HG03175 (cell line): Measurements from ENCODE around the gene PEX5.
"Not testable (repeated sequence)": the region's sequence is repeated elsewhere in the genome, so short reads cannot be mapped to it uniquely, and the experiment has no call there.

Experiments used
- ATAC-seq: cut with Tn5 transposase; IDR thresholded peaks from one replicate; pipeline ENCODE4 v1.9.1; 2021; ENCODE audit warnings: mild to moderate bottlenecking, moderate library complexity; ENCODE audit not compliant: unreplicated experiment

The PEX5 gene

GRCh38 chr12:7210642-7211151, 21.2 kb downstream of the PEX5 start:
- no peak for ATAC-seq

GRCh38 chr12:7212678-7213077, 23.2 kb downstream of the PEX5 start:
- no peak for ATAC-seq

- not testable (repeated sequence) for ATAC-seq
Measured at GRCh38 chr12:7213745-7214144, 24.3 kb downstream of the PEX5 start.

GRCh38 chr12:7217475-7218069, 28.1 kb downstream of the PEX5 start:
- no peak for ATAC-seq

- ATAC-seq = no peak
Measured at GRCh38 chr12:7219599-7220243, 30.2 kb downstream of the PEX5 start.

GRCh38 chr12:7221486-7221885, 32.0 kb downstream of the PEX5 start:
- no peak for ATAC-seq

GRCh38 chr12:7229741-7230140, 40.3 kb downstream of the PEX5 start:
- ATAC-seq = no peak

- no peak for ATAC-seq
Measured at GRCh38 chr12:7241404-7242005, 52.0 kb downstream of the PEX5 start.

- ATAC-seq = no peak
Measured at GRCh38 chr12:7242176-7243101, 53.0 kb downstream of the PEX5 start.

- not testable (repeated sequence) for ATAC-seq
Measured at GRCh38 chr12:7251328-7251996, 62.0 kb downstream of the PEX5 start.

- ATAC-seq = no peak
Measured at GRCh38 chr12:7259060-7259459, 69.6 kb downstream of the PEX5 start.
